Measurements from ENCODE around the gene ABHD4. TPM values are rescaled to one million over a fixed set of nuclear protein-coding genes. Genes with fewer than 3 reads are reported as not detected.

ABHD4 gene
- total RNA-seq = 10 to 100 TPM; 17.1 to 38.7 (median 27.6) TPM

GRCh38 chr14:22598099-22598895 is at the start of gene ABHD4:
ABHD4 (plus strand) TSS chr14:22598300; CDS start chr14:22598307, 7 bp downstream.
- ATAC-seq (peak; percentile 89 to 92), DNase-seq (peak; percentile 74 to 83)
- Histone ChIP-seq H3K27ac (peak within 1 kb of the TSS; percentile 89 to 98 (median 94)), H3K27me3 (no peaks in the 10 kb centered on the region), H3K36me3 (peaks cover 0 to 24% of the 10 kb centered on the region in 2 donors), H3K9me3 (no peaks in the 10 kb centered on the region), H3K4me1 (peaks cover 21 to 30% of the 10 kb centered on the region in 2 donors), H3K4me3 (peak within 1 kb of the TSS; percentile 77 to 91 (median 85))
- intact Hi-C loops (cut with DNase I; ENCODE audit: low total_unique reads) = loop anchor here (1.0 to 10.0 kb wide), 5 partner anchors 9 to 707 kb away; partner anchors contain the start of genes BCL2L2, DAD1, LRP10 and PPP1R3E
- TF ChIP-seq CTCF (IDR thresholded peaks at IDR 0.05 in 4 of 5, conservative IDR thresholded peaks at IDR 0.05 in 1 of 5) = no peak
- TF ChIP-seq POLR2A (IDR thresholded peaks at IDR 0.05) = peak; percentile 80 to 89
- in situ Hi-C loops (cut with MboI; ENCODE audit: low sequenced_read_pairs in 4 of 4) = loop anchor here in 3 of 4 donors (10.0 to 25.0 kb wide), 4 partner anchors 167 to 964 kb away; partner anchors contain the start of genes HOMEZ (in 2 of the 3), AP1G2 (in 1 of the 3), BCL2L2 (in 1 of the 3) and OXA1L (in 1 of the 3)

- no peak overlapping the region for H3K4me3 ChIP-seq
- H3K27ac ChIP-seq = no peak overlapping the region
- in situ Hi-C loops (cut with MboI; ENCODE audit: low sequenced_read_pairs in 4 of 4) (no loop called here), intact Hi-C loops (cut with DNase I; ENCODE audit: low total_unique reads) (no loop called here)
- H3K4me1 ChIP-seq = peaks cover 22 to 30% of the 10 kb centered on the region in 2 donors
- ATAC-seq = no peak
- no peak for TF ChIP-seq POLR2A (IDR thresholded peaks at IDR 0.05)
- TF ChIP-seq CTCF (IDR thresholded peaks at IDR 0.05 in 4 of 5, conservative IDR thresholded peaks at IDR 0.05 in 1 of 5) = no peak
- no peaks in the 10 kb centered on the region for H3K36me3 ChIP-seq
- H3K9me3 ChIP-seq = no peaks in the 10 kb centered on the region
- DNase-seq = no peak
- H3K27me3 ChIP-seq = no peaks in the 10 kb centered on the region
Measured at GRCh38 chr14:22549324-22549962, 48.7 kb upstream of the ABHD4 start.

GRCh38 chr14:22549981-22550673 is 48.0 kb upstream of the ABHD4 start:
- intact Hi-C loops (cut with DNase I; ENCODE audit: low total_unique reads) (no loop called here), in situ Hi-C loops (cut with MboI; ENCODE audit: low sequenced_read_pairs in 4 of 4) (loop anchor here in 1 of 4 donors (25.0 kb wide), 1 partner anchor 312 kb away; the partner anchor contains the start of gene LRP10)
- Histone ChIP-seq H3K4me1 (peaks cover 22 to 30% of the 10 kb centered on the region in 2 donors), H3K9me3 (no peaks in the 10 kb centered on the region), H3K27me3 (no peaks in the 10 kb centered on the region), H3K36me3 (no peaks in the 10 kb centered on the region), H3K27ac (no peak overlapping the region), H3K4me3 (no peak overlapping the region)
- TF ChIP-seq POLR2A (IDR thresholded peaks at IDR 0.05) = no peak
- TF ChIP-seq CTCF (IDR thresholded peaks at IDR 0.05 in 4 of 5, conservative IDR thresholded peaks at IDR 0.05 in 1 of 5) = no peak
- ATAC-seq (no peak), DNase-seq (no peak)

- H3K9me3 ChIP-seq = no peaks in the 10 kb centered on the region
- TF ChIP-seq CTCF (IDR thresholded peaks at IDR 0.05 in 4 of 5, conservative IDR thresholded peaks at IDR 0.05 in 1 of 5) = no peak
- TF ChIP-seq POLR2A (IDR thresholded peaks at IDR 0.05) = no peak
- no peaks in the 10 kb centered on the region for H3K36me3 ChIP-seq
- no peak for ATAC-seq
- H3K27ac ChIP-seq = no peak overlapping the region
- intact Hi-C loops (cut with DNase I; ENCODE audit: low total_unique reads) = no loop called here
- no peak for DNase-seq
- no peak overlapping the region for H3K4me3 ChIP-seq
- no peaks in the 10 kb centered on the region for H3K27me3 ChIP-seq
- H3K4me1 ChIP-seq = peaks cover 24 to 30% of the 10 kb centered on the region in 2 donors
- in situ Hi-C loops (cut with MboI; ENCODE audit: low sequenced_read_pairs in 4 of 4) = loop anchor here in 1 of 4 donors (25.0 kb wide), 1 partner anchor 311 kb away; the partner anchor contains the start of gene LRP10
Measured at GRCh38 chr14:22551605-22551997, 46.5 kb upstream of the ABHD4 start.
